Activated CD4-positive, CD25-positive, alpha-beta regulatory T cell treated with anti-CD3 and anti-CD28 coated beads, Interleukin-2, amount 50 U/mL, for 72 hours (primary cell): ENCODE results near the gene NT5C.
A peak's percentile ranks its signal among the peaks of the same experiment; 100 is the strongest.
"Not testable (repeated sequence)": the region's sequence is repeated elsewhere in the genome, so short reads cannot be mapped to it uniquely, and the experiment has no call there.

Experiments
- DNase-seq: peaks from one replicate; pipeline ENCODE4 v3.0.0; 2021

Gene NT5C

DNA sequence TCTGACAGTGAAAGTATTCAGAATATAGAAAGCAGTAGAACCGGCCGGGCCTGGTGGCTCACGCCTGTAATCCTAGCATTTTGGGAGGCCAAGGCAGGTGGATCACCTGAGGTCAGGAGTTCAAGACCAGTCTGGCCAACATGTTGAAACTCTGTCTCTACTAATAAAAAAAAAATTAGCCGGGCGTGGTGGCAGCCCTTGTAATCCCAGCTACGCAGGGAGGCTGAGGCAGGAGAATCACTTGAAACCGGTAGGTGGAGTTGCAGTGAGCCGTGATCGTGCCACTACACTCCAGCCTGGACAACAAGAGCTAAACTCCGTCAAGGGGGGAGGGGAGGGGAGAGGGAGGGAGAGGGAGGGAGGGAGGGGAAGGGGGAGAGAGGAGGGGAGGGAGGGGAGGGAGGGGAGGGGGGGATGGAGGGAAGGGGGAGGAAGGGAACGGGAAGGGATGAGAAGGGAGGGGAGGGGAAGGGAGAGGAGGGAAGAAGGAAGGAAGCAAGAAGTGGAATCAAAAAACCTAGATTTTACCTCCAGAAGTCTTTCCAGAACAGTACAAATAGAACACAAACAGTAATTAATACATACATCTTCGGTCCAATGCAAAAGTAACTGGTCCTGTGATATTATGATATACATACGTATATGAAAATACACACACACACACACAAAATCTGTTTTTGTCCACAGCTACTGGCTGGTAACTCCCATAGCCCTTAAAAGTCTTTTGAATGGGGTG, 10.9 kb upstream of the NT5C start:
- no peak for DNase-seq

DNA sequence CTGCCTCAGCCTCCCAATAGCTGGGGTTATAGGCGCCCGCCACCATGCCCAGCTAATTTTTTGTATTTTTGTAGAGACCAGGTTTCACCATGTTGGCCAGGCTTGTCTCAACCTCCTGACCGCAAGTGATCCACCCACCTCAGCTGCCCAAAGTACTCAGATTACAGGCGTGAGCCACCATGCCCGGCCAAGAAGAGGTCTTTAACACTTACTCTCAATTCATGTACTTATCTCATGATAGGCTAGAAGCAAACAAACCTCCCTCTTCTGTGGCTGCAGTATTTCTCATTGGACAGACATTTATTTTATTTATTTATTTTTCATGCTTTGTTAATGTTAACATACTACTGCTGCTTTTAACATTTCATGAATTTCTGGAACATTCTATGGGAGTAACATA, 7.0 kb upstream of the NT5C start:
- no peak for DNase-seq

DNA sequence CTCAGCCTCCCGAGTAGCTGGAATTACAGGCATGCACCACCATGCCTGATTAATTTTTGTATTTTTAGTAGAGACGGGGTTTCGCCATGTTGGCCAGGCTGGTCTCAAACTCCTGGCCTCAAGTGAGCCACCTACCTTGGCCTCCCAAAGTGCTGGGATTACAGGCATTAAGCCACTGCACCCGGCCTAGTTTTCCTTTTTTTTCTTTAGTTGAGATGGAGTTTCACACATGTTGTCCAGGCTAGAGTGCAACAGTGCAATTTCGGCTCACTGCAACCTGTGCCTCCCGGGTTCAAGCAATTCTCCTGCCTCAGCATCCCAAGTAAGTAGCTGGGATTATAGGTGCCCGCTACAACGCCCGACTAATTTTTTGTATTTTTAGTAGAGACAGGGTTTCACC, 6.2 kb upstream of the NT5C start:
- DNase-seq = not testable (repeated sequence)

DNA sequence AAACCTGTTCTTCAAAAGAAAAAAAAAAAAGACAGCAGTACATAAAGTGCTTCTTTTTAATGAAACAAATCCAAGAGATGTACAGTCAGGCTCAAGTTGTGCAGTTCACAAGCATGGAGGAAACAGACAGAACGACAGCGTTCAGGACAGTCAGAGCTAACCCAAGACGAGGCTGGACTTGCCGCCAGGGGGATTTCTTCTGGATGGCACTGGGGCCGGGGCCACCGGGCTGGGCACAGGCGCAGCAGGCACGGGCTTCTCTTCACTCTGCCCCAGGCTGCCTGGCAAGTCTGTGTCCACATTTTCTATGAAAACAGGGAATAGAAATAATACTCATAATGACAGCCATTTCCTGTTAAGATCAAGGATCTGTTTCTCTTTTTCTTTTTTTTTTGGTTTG, 4.4 kb upstream of the NT5C start:
- DNase-seq = no peak

DNA sequence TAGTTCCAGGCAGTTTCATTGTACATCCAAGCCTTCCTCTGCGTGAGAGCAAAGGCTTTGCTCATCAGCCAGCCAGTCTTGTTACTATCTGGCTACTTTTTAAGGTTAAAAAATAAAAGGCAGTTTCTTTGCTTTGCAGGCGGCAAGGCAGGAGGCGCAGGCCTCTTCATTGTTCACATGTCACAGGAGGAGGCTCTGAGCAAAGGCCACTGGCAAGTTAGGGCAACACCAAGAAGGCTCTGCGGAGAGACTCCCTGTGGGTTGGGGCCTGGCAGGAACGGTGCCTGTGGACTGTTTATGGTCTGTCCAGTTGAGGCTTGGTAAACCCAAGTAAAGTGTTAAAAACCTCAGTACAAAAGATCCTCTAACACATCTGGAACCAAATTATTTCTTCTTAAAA, 3.9 kb upstream of the NT5C start:
- DNase-seq = no peak

DNA sequence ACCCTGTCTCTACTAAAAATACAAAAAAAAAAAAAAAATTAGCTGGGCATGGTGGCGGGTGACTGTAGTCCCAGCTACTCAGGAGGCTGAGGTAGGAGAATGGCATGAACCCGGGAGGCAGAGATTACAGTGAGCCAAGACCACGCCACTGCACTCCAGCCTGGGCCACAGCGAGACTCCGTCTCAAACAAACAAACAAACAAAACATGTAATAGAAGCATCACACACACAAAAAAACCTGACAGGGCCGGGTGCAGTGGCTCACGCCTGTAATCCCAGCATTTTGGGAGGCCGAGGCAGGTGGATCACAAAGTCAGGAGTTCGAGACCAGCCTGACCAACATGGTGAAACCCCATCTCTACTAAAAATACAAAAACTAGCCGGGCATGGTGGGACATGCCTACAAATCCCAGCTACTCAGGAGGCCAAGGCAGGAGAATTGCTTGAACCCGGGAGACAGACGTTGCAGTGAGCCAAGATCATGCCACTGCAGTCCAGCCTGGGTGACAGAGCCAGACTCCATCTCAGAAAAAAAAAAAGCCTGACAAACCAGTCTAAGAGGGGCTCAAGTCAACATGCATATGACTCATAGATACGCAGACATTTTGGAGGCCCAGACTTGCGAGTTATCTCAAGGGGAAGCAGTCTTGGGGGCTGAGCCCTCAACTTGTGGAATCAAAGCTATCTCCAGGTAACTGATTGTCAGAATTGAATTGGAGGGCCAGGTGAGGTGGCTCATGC, 2.2 kb upstream of the NT5C start:
- not testable (repeated sequence) for DNase-seq

DNA sequence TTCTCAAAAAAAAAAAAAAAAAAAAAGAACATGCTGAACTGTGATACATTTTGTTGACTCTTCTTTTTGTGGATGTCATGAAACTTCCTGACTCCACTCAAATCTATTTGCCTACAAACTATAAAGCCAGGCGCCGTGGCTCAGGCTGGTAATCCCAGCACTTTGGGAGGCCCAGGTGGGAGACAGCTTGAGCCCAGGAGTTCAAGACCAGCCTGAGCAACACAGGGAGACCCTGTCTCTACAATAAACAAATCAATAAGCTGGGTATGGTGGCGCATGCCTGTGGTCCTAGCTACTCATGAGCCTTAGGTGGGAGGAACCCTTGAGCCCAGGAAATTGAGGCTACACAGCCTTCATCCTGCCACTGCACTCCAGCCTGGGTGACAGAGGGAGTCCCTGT, 1.5 kb upstream of the NT5C start:
- DNase-seq = no peak

DNA sequence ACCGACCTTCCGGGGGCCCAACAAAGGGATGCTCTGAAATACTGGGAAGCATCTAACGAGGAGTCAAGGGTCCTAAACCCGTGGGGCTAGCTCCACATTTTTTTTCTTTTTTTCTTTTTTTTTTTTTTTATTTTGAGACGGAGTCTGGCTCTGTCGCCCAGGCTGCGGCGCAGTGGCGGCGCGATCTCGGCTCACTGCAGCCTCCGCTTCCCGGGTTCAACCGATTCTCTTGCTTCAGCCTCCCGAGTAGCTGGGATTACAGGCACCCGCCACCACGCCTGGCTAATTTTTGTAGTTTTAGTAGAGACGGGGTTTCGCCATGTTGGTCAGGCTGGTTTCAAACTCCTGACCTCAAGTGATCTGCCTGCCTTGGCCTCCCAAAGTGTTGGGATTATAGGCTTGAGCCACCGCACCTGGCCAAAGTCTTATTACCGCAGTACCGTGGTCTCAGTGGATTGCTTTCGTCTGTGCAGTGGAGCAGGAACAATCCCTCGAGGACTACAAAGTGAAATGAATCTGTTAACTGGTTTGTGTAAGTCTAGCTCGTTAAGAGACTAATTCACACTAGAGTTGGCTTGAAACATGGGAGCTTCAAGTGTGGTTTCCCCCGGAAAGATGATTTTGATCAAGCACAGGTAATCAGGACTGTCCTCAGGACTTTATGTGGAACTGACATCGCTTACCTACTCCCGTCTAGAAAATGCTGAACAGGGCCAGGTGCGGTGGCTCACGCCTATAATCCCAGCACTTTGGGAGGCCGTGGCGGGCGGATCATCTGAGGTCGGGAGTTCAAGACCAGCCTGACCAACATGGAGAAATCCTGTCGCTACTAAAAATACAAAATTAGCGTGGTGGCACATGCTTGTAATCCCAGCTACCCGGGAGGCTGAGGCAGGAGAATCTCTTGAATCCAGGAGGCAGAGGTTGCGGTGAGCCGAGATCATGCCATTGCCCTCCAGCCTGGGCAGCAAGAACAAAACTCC, 767 bp upstream of the NT5C start:
- DNase-seq = not testable (repeated sequence)

DNA sequence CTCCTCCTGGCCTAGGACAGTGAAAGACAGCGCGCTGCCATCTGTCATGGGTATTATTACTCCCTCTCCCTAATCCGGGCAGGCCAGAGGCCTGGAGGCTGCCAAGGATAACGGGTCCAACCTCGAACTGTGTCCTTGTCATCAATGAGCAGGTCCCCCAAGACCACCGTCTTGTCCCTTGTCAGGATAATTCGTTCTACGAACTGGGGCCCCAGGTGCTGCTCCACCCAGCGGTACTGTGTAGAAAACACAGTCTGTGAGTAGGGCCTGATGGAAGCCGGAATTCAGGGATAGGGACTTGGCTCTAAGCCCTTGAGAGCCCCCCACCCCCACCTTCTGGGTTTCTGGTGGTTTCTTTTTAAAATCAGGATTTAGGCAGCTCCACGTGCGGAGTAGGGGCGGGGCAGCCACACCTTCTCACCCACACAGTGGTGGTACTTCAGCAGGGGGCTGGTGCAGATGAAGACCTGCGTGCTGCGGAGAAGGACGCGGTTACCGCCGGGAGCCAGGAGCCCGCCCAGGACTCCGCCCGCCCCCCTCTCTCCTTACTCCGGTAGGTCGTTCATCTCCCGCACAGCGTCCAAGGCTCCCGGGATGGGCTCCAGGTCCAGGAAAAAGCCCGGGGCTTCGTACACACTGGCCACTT, 787 bp downstream of the NT5C start:
- DNase-seq = no peak

DNA sequence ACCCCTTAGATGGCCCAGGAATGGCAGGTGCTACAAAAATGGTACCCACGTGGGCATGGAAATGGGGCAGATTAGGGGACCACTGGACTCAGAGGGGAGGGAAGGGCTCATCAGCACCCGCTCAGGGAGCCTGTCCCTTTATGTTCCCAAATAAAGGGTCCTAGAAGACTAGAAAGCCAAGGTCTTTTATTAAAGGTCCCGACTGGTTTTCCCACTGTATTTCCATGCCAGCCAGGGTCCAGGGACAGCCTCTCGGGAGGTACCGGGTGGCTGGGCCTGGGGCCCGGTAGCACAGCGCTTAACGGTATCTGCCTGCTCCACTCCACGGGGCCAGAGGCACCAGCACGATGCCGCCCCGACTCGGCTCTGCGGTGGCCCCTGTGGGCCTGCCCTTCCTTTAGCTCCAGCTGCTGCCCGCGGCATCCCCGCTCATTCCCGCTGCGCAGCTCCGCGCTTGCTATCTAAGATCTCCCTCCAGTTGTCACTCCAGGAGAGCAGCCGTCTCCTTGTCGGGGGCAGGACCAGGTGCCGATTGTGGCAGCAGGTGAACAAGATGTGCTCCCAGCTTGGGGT, 1.4 kb downstream of the NT5C start:
- no peak for DNase-seq

DNA sequence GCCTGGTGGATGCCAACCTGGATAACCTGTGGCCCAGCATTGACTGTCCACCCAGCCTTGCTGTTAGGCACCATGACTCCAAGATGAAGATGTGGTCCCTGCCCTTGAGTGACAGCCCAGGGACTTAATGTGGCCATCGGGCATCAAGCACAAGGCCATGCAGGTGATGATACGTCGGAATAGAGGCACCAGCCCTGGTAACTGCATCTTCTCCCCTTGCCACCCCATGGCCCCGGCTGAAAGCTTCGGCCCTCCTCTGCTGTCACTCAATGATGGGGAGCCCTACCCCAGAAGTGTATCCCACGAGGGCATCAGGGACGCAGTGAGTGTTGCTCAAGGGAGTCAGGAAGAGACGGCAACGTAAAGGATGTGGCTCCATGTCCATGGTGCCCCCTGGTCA, 2.0 kb downstream of the NT5C start:
- no peak for DNase-seq

DNA sequence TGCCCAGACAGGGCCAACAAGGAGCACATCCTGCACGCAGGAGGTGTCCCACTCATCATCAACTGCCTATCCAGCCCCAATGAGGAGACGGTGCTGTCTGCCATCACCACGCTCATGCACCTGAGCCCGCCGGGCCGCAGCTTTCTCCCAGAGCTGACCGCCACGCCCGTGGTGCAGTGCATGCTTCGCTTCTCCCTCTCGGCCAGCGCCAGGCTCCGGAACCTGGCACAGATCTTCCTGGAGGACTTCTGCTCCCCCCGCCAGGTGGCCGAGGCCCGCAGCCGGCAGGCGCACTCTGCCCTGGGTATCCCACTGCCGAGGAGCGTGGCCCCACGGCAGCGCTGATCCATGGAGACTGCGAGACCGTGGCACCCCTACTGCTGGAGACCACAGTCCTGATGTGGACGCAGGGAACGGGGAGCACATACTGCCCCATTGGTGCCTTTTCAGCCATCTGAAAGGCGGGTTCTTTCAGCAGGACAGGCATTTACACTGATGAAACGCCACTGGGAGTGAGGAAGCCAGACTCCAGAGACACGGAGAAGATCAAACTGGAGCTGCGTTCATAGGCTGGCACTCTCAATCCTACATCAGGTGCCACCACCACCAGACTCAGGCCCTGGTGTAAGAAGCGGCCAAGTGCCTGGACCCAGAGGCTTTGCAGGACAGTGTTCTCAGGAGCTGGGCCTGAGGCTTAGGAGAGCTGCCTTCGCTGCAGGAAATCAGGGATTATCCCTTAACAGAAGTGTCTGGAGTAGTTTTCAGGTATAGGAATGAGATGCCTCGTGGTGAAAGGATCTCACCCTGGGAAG, 2.6 kb downstream of the NT5C start:
- no peak for DNase-seq

DNA sequence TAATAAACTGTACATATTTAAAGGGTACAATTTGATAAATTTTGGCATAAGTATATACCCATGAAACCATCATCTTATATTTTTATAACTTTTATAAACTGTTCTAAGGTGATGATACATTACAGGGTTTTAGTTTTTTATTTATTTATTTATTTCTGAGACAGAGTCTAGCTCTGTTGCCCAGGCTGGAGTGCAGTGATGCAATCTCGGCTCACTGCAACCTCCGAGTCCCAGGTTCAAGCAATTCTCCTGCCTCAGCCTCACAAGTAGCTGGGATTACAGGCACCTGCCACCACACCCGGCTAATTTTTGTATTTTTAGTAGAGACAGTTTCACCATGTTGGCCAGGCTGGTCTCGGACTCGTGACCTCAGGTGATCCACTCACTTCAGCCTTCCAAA, 3.6 kb downstream of the NT5C start:
- not testable (repeated sequence) for DNase-seq

DNA sequence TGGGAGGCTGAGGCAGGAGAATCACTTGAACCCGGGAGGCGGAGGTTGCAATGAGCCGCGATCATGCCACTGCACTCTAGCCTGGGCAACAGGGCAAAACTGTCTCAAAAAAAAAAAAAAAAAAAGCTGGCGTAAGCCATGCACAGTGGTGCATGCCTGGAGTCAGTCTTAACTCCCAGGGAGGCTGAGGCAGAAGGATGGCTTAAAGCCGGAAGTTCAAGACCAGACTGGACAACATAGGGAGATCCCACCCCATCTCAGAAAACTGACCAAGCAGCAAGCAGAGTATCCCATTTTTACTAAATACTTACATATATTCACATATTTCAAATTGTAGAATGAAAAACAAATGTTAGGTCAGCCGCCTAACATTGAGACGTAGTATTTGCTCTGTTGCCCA, 4.6 kb downstream of the NT5C start:
- no peak for DNase-seq

DNA sequence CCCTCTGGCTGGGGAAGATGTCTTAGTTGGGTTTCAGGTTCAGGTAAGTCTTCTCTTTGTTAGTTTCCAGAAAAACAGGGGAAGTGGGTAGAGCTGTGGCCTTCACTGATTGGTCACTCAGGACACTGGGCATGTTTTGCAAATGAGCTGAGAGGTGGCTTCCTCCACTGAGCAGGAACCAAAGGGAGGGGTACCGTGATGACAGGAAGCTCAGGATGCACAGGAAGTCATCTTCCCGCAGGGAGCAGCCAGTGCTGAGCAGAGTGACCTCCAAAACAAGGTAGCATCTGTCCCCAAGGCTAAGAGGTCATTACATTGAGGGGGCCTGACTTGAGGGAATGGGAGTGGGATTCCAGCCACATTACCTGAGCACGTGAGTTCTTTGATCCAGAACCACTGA, 5.6 kb downstream of the NT5C start:
- DNase-seq = no peak

DNA sequence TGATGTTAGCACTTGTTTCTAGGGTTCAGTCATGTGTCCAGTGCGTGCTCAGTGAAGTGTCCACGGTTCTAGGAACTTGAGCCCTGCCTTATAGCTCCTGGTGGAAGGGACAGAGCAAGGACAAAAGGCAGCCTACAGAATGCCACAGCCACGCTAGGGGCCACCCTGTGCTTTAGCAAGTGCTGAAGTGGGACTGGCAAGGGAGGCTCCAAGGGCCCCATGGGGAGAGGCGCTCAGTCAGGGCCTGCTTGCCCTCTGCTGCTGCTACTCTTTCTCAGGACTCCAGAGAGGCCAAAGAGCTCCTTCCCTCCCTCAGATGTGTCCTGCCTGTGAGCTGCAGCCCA, 6.8 kb downstream of the NT5C start:
- no peak for DNase-seq

DNA sequence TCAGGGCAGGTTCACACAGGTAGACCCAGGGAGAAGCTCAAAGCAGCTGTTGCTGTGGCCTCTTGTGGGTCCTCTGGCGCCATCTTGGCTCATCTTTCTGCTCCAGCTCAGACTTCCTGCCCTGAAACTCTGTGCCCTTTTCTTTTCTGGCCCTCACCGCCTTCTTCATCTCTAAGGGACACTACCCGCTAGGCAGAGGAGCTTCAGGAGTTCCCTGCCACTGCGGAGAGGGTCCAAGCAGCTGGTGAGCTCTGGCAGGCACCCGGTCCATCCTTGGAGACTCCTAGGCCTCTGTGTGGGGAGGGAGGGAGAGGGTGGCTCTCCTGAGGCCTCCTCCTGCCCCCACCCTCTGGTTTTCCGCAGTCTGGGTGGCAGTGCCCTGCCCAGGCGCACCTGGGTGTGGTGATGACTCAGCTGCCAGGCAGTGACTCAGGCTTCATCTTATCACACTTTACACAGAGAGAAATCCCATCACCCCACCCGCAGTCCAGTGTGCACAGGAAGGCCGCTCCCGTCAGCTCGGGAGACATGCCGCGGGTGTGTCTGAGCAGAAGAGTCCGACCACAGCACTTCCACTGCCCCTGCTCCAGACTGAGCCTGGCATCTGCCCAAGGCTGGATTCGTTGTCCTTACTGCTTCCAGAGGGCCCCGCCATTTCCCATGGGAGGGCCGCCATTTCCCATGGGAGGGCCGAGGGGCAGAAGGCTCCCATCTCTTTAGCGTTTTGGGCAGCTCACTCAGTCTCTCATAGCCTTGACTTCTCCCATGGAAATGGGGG, 7.3 kb downstream of the NT5C start:
- peak; percentile 70 for DNase-seq

DNA sequence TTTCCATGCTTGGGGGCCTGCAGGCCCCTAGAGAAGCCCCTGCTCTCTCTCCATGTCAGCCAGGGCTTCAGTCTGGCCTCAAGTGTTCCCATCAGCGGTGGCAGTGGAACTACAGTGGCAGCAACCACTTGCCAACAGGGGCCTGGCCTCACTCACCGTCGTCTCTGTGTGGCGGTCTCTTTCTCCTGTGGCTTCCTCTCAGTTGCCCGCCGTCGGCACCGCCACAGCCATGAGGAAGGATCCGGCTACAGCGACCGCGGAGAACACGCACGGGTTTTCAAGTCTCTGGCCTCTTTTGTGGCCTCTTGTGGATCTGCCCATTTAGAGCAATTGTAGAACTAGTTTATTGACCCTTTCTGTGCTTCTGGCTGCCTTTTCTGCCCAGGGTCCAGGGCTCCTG, 13.2 kb downstream of the NT5C start:
- DNase-seq = no peak

DNA sequence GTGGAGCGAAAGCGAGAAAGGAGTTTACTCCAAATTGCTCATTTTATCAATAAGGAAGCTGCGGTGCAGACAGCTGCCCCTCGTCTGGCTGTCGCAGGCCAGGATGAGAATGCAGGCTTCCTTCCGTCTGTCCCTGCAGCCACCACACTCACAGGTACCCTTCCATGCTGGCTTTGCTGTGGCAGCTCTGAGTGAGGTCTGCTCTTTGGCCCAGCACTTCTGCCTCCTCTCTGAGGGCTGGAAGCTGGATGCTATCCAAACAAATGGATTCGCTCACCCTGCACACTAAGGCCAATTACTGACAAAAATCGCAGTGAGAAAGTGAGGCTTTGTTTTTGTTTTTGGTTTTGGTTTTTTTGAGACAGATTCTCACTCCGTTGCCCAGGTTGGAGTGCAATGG, 14.8 kb downstream of the NT5C start:
- DNase-seq = no peak

DNA sequence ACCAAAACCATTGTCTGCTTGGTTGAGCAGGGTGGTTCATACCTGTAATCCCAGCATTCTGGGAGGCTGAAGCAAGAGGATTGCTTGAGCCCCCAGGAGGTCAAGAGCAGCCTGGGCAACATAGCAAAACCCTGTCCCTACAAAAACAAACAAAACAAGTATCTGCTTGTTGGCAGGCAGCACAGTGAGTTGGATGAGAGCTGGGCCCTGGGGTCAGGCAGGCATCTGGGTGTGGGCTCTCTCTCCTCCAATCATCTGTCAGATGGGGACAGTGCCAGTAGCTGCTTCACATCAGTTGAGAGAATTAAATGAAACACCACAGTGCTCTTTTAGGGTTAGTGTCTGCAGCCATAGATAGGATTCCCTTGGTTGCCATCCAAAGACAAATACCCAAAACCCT, 16.0 kb downstream of the NT5C start:
- no peak for DNase-seq
